Common myeloid progenitor, CD34-positive (primary cell): ENCODE measurements around the gene POLR2J.

Source experiments
- CTCF ChIA-PET: fragments of 350-600 bp; sonication (Branson Sonifier 250); formaldehyde crosslinking; loops from one replicate; lab custom pipeline; 2021; ENCODE audit warnings: antibody characterized with exemption; lab: Charles Lee
- POLR2A ChIA-PET: fragments of 350-600 bp; sonication (Branson Sonifier 250); formaldehyde crosslinking; loops from one replicate; lab custom pipeline; 2021; ENCODE audit warnings: antibody characterized with exemption; lab: Charles Lee
- DNase-seq, 3 donors: peaks; one replicate each; pipeline versions ENCODE4 v3.0.0 to v3.0.0-alpha.2; 2013
- H3K27ac ChIP-seq, 2 experiments: 1 replicate in 1 of 2; 2 replicates in 1 of 2; pipeline ENCODE4 v1.7.0; 2013; ENCODE audit warnings: inconsistent platforms in 2 of 2, low read length in 2 of 2, mild to moderate bottlenecking in 2 of 2, low read depth in 1 of 2, moderate library complexity in 1 of 2; ENCODE audit not compliant: severe bottlenecking in 2 of 2, insufficient read depth in 1 of 2, poor library complexity in 1 of 2
- H3K27me3 ChIP-seq, 5 experiments: replicated peaks in 2 of 5; 1 replicate in 3 of 5; 2 replicates in 2 of 5; pipeline versions ENCODE4 v1.6.1 to v1.7.0; 2013; ENCODE audit warnings: low read length in 4 of 5, mild to moderate bottlenecking in 2 of 5, moderate library complexity in 2 of 5, inconsistent platforms in 1 of 5; ENCODE audit not compliant: insufficient read depth in 5 of 5, control insufficient read depth in 4 of 5
- H3K36me3 ChIP-seq, 4 experiments: 1 replicate in 2 of 4; 2 replicates in 2 of 4; pipeline versions ENCODE4 v1.6.1 to v1.7.0; 2013; ENCODE audit warnings: low read length in 3 of 4, control low read depth in 1 of 4, mild to moderate bottlenecking in 1 of 4; ENCODE audit not compliant: control insufficient read depth in 4 of 4, insufficient read depth in 4 of 4
- H3K4me1 ChIP-seq, 4 experiments: 1 replicate in 3 of 4; 2 replicates in 1 of 4; pipeline versions ENCODE4 v1.6.1 to v1.7.1; 2013; ENCODE audit warnings: low read length in 3 of 4, mild to moderate bottlenecking in 3 of 4, control low read depth in 1 of 4, inconsistent platforms in 1 of 4, moderate library complexity in 1 of 4; ENCODE audit not compliant: control insufficient read depth in 4 of 4, insufficient read depth in 4 of 4; ENCODE audit errors: control extremely low read depth in 1 of 4
- H3K4me3 ChIP-seq, 7 experiments: 1 replicate in 4 of 7; 2 replicates in 3 of 7; pipeline versions ENCODE4 v1.5.1 to v1.7.0; 2013; ENCODE audit warnings: mild to moderate bottlenecking in 7 of 7, low read length in 6 of 7, moderate library complexity in 6 of 7, inconsistent platforms in 2 of 7, low read depth in 2 of 7, control low read depth in 1 of 7; ENCODE audit not compliant: insufficient read depth in 4 of 7, control insufficient read depth in 1 of 7; ENCODE audit errors: extremely low read depth in 1 of 7
- H3K9me3 ChIP-seq, 5 experiments: 1 replicate in 4 of 5; 2 replicates in 1 of 5; pipeline versions ENCODE4 v1.6.1 to v1.7.1; 2013; ENCODE audit warnings: low read length in 4 of 5, mild to moderate bottlenecking in 2 of 5, inconsistent platforms in 1 of 5, low read depth in 1 of 5, moderate library complexity in 1 of 5; ENCODE audit not compliant: control insufficient read depth in 4 of 5, insufficient read depth in 2 of 5; ENCODE audit errors: control extremely low read depth in 1 of 5
- WGBS: methylation state at CpG from one replicate; pipeline ENCODE4 v1.1.5; 2013; ENCODE audit not compliant: insufficient coverage; 5-methylcytosine and 5-hydroxymethylcytosine counted together

Gene POLR2J

GRCh38 chr7:102454468-102454867 lies 24.3 kb downstream of the POLR2J start:
- CTCF ChIA-PET, result interaction anchor here (1.1 to 63.4 kb wide), 3 partner anchors 8 to 36 kb away, joined by 3 to 1488 read pairs (median 4); partner anchors contain the start of genes ORAI2 and PRKRIP1
- H3K4me1 ChIP-seq, result no peaks in the 10 kb centered on the region
- H3K4me3 ChIP-seq, result no peak overlapping the region
- WGBS, result 86% methylated on average over 11 of the region's 12 CpGs
- H3K27me3 ChIP-seq, result no peaks in the 10 kb centered on the region
- POLR2A ChIA-PET, result interaction anchor here (1.0 kb wide), 1 partner anchor 20 kb away, joined by 4 read pairs; no protein-coding TSS in a partner anchor
- no peak for DNase-seq
- peaks cover 0 to 37% (median 29%) of the 10 kb centered on the region in 4 experiments for H3K36me3 ChIP-seq
- no peaks in the 10 kb centered on the region for H3K9me3 ChIP-seq
- H3K27ac ChIP-seq, result no peak overlapping the region

DNA sequence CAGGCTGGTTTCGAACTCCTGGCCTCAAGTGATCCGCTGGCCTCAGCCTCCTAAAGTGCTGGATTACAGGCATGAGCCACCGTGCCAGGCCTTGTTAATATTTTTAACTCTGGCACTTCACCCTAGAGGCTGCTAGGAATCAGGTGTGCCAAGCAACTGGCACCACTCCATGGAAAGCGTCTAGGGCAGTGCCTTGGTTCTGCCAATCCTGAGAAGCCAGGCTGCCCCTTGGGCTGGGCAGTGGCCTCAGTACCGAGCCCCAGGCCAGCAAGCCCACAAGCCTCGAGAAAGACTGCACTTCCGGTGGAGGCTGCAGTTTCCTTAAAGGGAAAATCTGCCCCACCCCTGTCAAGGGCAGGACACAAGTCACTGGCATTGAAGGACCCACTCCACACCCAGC lies 25.4 kb downstream of the POLR2J start:
- no peak for DNase-seq
- peaks cover 0 to 34% (median 29%) of the 10 kb centered on the region in 4 experiments for H3K36me3 ChIP-seq
- CTCF ChIA-PET, result interaction anchor here (63.4 kb wide), 1 partner anchor 35 kb away, joined by 1488 read pairs; the partner anchor contains the start of genes ORAI2 and PRKRIP1

DNA sequence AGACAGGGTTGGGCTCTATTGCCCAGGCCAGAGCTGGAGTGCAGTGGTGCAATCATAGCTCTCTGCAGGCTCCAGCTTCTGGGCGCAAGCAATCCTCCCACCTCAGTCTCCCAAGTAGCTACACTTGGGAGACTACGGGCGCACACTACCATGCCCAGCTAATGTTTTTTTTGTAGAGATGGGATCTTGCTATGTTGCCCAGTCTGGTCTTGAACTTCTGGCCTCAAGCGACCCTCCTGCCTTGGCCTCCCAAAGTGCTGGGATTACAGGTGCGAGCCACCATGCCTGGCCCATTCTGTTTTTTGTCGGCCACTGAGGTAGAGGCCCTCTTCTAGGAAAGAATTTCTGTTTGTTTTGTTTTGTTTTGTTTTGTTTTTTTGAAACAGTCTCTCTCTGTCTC lies 26.3 kb downstream of the POLR2J start:
- Histone ChIP-seq H3K9me3 (no peaks in the 10 kb centered on the region), H3K4me3 (no peak overlapping the region), H3K36me3 (peaks cover 0 to 36% (median 29%) of the 10 kb centered on the region in 4 experiments), H3K4me1 (no peaks in the 10 kb centered on the region), H3K27ac (no peak overlapping the region), H3K27me3 (no peaks in the 10 kb centered on the region)
- no peak for DNase-seq
- CTCF ChIA-PET, result interaction anchor here (0.9 to 63.4 kb wide), 2 partner anchors 15 to 34 kb away, joined by 4 to 1488 read pairs; partner anchors contain the start of genes ORAI2 and PRKRIP1
- POLR2A ChIA-PET, result no interaction called here
- WGBS, result 91% methylated on average over 6 of the region's 6 CpGs

More for the DNA sequence above, 25.4 kb downstream of the POLR2J start:
- Histone ChIP-seq H3K4me3 (no peak overlapping the region), H3K27me3 (no peaks in the 10 kb centered on the region), H3K4me1 (no peaks in the 10 kb centered on the region), H3K9me3 (no peaks in the 10 kb centered on the region), H3K27ac (no peak overlapping the region)
- POLR2A ChIA-PET, result no interaction called here
- WGBS, result 93% methylated on average over 7 of the region's 7 CpGs

DNA sequence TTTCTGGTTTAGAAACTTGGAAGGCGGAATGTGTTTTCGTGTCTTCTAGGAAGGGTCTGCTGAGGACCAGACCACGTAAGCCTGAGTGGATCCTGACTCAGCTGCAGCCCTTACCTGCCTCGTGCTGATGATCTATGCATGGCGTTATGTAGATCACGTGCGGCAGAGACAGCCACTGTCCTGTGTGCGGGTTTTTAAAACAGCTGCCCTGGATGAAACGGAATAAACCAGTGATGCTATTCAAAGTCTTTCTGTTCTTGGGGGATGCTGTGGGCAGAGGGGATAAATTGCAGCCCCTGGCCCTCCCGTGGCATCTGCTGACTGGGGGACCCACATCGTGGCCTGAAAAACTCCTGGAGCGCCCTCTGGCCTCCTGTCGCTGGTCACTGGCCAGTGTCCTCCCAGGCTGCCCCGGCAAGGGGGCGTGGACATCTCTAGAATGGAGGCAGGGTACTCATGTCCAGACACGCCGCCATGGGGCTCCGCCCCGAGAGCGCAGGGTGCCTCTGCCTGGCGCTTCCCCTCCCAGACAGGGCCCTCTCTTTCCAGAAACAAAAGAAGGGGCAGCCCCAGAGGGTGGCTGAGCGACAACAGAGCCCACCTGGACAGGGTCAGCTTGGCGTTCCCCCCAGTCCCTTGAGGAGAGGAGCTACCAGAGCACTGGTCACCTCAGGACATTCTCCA lies 27.2 kb downstream of the POLR2J start:
- ChIA-PET POLR2A (no interaction called here), CTCF (interaction anchor here (1.6 to 63.4 kb wide), 4 partner anchors 11 to 171 kb away, joined by 3 to 1488 read pairs (median 10); partner anchors contain the start of genes ORAI2 and PRKRIP1)
- no peaks in the 10 kb centered on the region for H3K9me3 ChIP-seq
- WGBS, result 95% methylated on average over 23 of the region's 23 CpGs
- DNase-seq, result no peak
- H3K27ac ChIP-seq, result no peak overlapping the region
- no peaks in the 10 kb centered on the region for H3K27me3 ChIP-seq
- peaks cover 2 to 36% (median 32%) of the 10 kb centered on the region in 4 experiments for H3K36me3 ChIP-seq
- no peak overlapping the region for H3K4me3 ChIP-seq
- no peaks in the 10 kb centered on the region for H3K4me1 ChIP-seq

- Histone ChIP-seq H3K4me3 (no peak overlapping the region), H3K36me3 (peaks cover 5 to 36% (median 26%) of the 10 kb centered on the region in 4 experiments), H3K27ac (no peak overlapping the region), H3K4me1 (no peaks in the 10 kb centered on the region), H3K27me3 (no peaks in the 10 kb centered on the region), H3K9me3 (no peaks in the 10 kb centered on the region)
- DNase-seq, result peak; percentile 49 to 69 (median 66)
- CTCF ChIA-PET, result interaction anchor here (1.1 to 63.4 kb wide), 5 partner anchors 12 to 170 kb away, joined by 3 to 1488 read pairs (median 5); partner anchors contain the start of genes ORAI2 and PRKRIP1
- POLR2A ChIA-PET, result interaction anchor here (0.5 kb wide), 1 partner anchor 38 kb away, joined by 3 read pairs; no protein-coding TSS in a partner anchor
- 76% methylated on average over 6 of the region's 6 CpGs for WGBS
Measured at GRCh38 chr7:102450242-102450641, 28.5 kb downstream of the POLR2J start.

DNA sequence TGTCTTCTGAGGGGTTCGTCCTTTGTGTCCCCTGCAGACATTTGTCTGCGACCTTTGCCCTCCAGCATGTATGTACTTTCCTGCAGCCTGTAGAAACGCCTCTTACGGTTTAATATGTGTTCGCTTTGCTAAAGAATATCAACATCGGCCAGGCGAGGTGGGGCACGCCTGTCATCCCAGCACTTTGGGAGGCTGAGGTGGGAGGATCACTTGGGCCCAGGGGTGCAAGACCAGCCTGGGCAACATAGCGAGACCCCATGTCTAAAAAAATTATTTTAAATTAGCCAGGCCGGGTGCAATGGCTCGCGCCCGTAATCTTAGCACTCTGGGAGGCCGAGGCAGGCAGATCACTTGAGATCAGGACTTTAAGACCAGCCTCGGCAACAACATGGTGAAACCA lies 29.6 kb downstream of the POLR2J start:
- ChIA-PET CTCF (interaction anchor here (0.9 to 63.4 kb wide), 4 partner anchors 9 to 30 kb away, joined by 3 to 1488 read pairs (median 9); partner anchors contain the start of genes ORAI2 and PRKRIP1), POLR2A (interaction anchor here (1.3 kb wide), 1 partner anchor 37 kb away, joined by 3 read pairs; no protein-coding TSS in a partner anchor)
- Histone ChIP-seq H3K27me3 (no peaks in the 10 kb centered on the region), H3K36me3 (peaks cover 7 to 41% (median 27%) of the 10 kb centered on the region in 4 experiments), H3K27ac (no peak overlapping the region), H3K9me3 (no peaks in the 10 kb centered on the region), H3K4me1 (no peaks in the 10 kb centered on the region), H3K4me3 (no peak overlapping the region)
- WGBS, result 97% methylated on average over 9 of the region's 15 CpGs
- no peak for DNase-seq
